GM23338 (cell line): ENCODE data around the gene HACL1. TPM values are rescaled to one million over a fixed set of nuclear protein-coding genes. Genes with fewer than 3 reads are reported as not detected.

Experiments used
- ATAC-seq: fragments of 200-7000 bp; cut with Tn5 transposase; 3 replicates; pipeline ENCODE4 v1.9.1; 2020
- DNase-seq: peaks from one replicate; pipeline ENCODE4 v3.0.0-alpha.2; 2015; ENCODE audit warnings: low spot score
- H2AFZ ChIP-seq: fragments of 200-600 bp; sonication (generic); 2 replicates; pipeline ENCODE4 v1.8.0; 2016; ENCODE audit warnings: antibody characterized with exemption, mild to moderate bottlenecking, moderate library complexity
- H3F3A ChIP-seq: fragments of 200-600 bp; sonication (generic); replicated peaks from 2 replicates; pipeline ENCODE4 v1.8.0; 2017; ENCODE audit warnings: antibody characterized with exemption, mixed run types, low read depth
- H3K27ac ChIP-seq: fragments of 200-600 bp; sonication (generic); 2 replicates; pipeline ENCODE4 v1.6.1; 2016; ENCODE audit warnings: low read depth
- H3K27me3 ChIP-seq: fragments of 200-600 bp; sonication (generic); 2 replicates; pipeline ENCODE4 v1.8.0; 2016; ENCODE audit warnings: mild to moderate bottlenecking, mixed run types, moderate library complexity; ENCODE audit not compliant: insufficient read depth
- H3K36me3 ChIP-seq: fragments of 200-600 bp; sonication (generic); 2 replicates; pipeline ENCODE4 v1.8.0; 2016; ENCODE audit warnings: mild to moderate bottlenecking; ENCODE audit not compliant: insufficient read depth
- H3K4me1 ChIP-seq: fragments of 200-600 bp; sonication (generic); 2 replicates; pipeline ENCODE4 v1.8.0; 2016; ENCODE audit warnings: mild to moderate bottlenecking, moderate library complexity; ENCODE audit not compliant: insufficient read depth
- H3K4me2 ChIP-seq: fragments of 200-600 bp; sonication (generic); 2 replicates; pipeline ENCODE4 v1.7.1; 2017; ENCODE audit warnings: mixed run types
- H3K4me3 ChIP-seq: fragments of 200-600 bp; sonication (generic); 2 replicates; pipeline ENCODE4 v1.6.1; 2016; ENCODE audit warnings: mixed run types
- H3K79me2 ChIP-seq: fragments of 200-600 bp; sonication (generic); replicated peaks from 2 replicates; pipeline ENCODE4 v1.8.0; 2017; ENCODE audit warnings: mild to moderate bottlenecking; ENCODE audit not compliant: insufficient read depth
- H3K9me2 ChIP-seq: fragments of 200-600 bp; sonication (generic); 2 replicates; pipeline ENCODE4 v1.8.0; 2017; ENCODE audit not compliant: insufficient read depth
- H4K20me1 ChIP-seq: fragments of 200-600 bp; sonication (generic); replicated peaks from 2 replicates; pipeline ENCODE4 v1.8.0; 2017; ENCODE audit warnings: mild to moderate bottlenecking; ENCODE audit not compliant: insufficient read depth
- H3K27ac Mint-ChIP-seq: 2 replicates; pipeline ENCODE4 v1.8.0; 2020; ENCODE audit warnings: inconsistent platforms, mild to moderate bottlenecking, moderate library complexity, mixed read lengths
- H3K27me3 Mint-ChIP-seq: 3 replicates; pipeline ENCODE4 v1.8.0; 2022; ENCODE audit warnings: low read depth, mild to moderate bottlenecking, moderate library complexity, mixed read lengths, inconsistent platforms; ENCODE audit not compliant: insufficient read depth, poor library complexity
- H3K36me3 Mint-ChIP-seq: 3 replicates; pipeline ENCODE4 v1.8.0; 2021; ENCODE audit warnings: low read depth, mild to moderate bottlenecking, inconsistent platforms, moderate library complexity, mixed read lengths
- H3K4me1 Mint-ChIP-seq: 3 replicates; pipeline ENCODE4 v1.8.0; 2020; ENCODE audit warnings: mild to moderate bottlenecking, inconsistent platforms, mixed read lengths
- H3K4me3 Mint-ChIP-seq: 3 replicates; pipeline ENCODE4 v1.8.0; 2021; ENCODE audit warnings: moderate library complexity, mild to moderate bottlenecking, inconsistent platforms, mixed read lengths
- H3K9me3 Mint-ChIP-seq: 3 replicates; pipeline ENCODE4 v1.8.0; 2020; ENCODE audit warnings: moderate library complexity, mild to moderate bottlenecking, inconsistent platforms, mixed read lengths
- CTCF ChIP-seq, 2 experiments: fragments of 200-600 bp in 1 of 2; sonication (generic) in 1 of 2; conservative IDR thresholded peaks; 2 replicates each; pipeline versions ENCODE4 v1.5.1 to v1.6.1; 2016 to 2017; ENCODE audit warnings: antibody characterized with exemption in 2 of 2, low read depth in 2 of 2, mild to moderate bottlenecking in 2 of 2, moderate library complexity in 1 of 2
- EZH2 ChIP-seq: fragments of 200-600 bp; sonication (generic); IDR thresholded peaks from one replicate; pipeline ENCODE4 v1.8.0; 2017; ENCODE audit warnings: antibody characterized with exemption, mild to moderate bottlenecking, low read depth; ENCODE audit not compliant: unreplicated experiment
- JUNB ChIP-seq: IDR thresholded peaks from one replicate; pipeline ENCODE4 v1.6.1; 2016; ENCODE audit warnings: antibody characterized with exemption; ENCODE audit not compliant: unreplicated experiment
- NANOG ChIP-seq: IDR thresholded peaks from 2 replicates; pipeline ENCODE4 v1.6.1; 2016; ENCODE audit warnings: antibody characterized with exemption, borderline replicate concordance
- STAT1 ChIP-seq: IDR thresholded peaks from one replicate; pipeline ENCODE4 v1.6.1; 2016; ENCODE audit warnings: antibody characterized with exemption; ENCODE audit not compliant: unreplicated experiment
- ZNF114 ChIP-seq: fragments of 250-450 bp; sonication (Bioruptor Pico); IDR thresholded peaks from 2 replicates; pipeline ENCODE4 v1.5.0; 2020; ENCODE audit warnings: mild to moderate bottlenecking, moderate library complexity
- ZNF331 ChIP-seq: fragments of 250-450 bp; sonication (Bioruptor Pico); IDR thresholded peaks from 2 replicates; pipeline ENCODE4 v1.5.0; 2020; ENCODE audit warnings: low read depth, mild to moderate bottlenecking, moderate library complexity
- ZNF462 ChIP-seq: fragments of 250-450 bp; sonication (Bioruptor Pico); IDR thresholded peaks from 2 replicates; pipeline ENCODE4 v1.5.0; 2020; ENCODE audit warnings: mild to moderate bottlenecking, moderate library complexity
- polyA plus RNA-seq: library from polyadenylated mRNA; unstranded; fragments of >200 nt; fragmentation: Nextera tagmentation; extraction: Ambion mirVana; gene quantifications from 2 replicates; pipeline ENCODE4 v1.2.1, GENCODE V29; 2016
- total RNA-seq: library from RNA; depleted of rRNA; stranded (reverse); fragments of >200 nt; shearing (Covaris generic); gene quantifications from 2 replicates; pipeline ENCODE4 v1.2.3, GENCODE V29; 2014

The HACL1 gene
- total and polyA plus RNA-seq, 2 experiments from 2014 or later: 19.6 to 33.5 TPM

- Mint-ChIP-seq H3K27me3 (no peaks in the 10 kb centered on the region), H3K4me1 (no peaks in the 10 kb centered on the region), H3K4me3 (no peak overlapping the region), H3K9me3 (peaks cover 22% of the 10 kb centered on the region), H3K27ac (no peak overlapping the region), H3K36me3 (peaks cover 23% of the 10 kb centered on the region)
- ATAC-seq (no peak), DNase-seq (no peak)
- Histone ChIP-seq H3K79me2 (no peaks in the 10 kb centered on the region), H3K36me3 (peaks cover 12% of the 10 kb centered on the region), H3F3A (no peaks in the 10 kb centered on the region), H3K4me3 (no peak overlapping the region), H3K27ac (no peak overlapping the region), H3K4me2 (no peak overlapping the region), H4K20me1 (no peaks in the 10 kb centered on the region), H3K4me1 (no peaks in the 10 kb centered on the region; the same call in 1 of the 2 replicates), H3K9me2 (0 out of 2 replicates have a peak, but pooled peaks cover 10% of the 10 kb centered on the region), H2AFZ (no peak overlapping the region), H3K27me3 (no peaks in the 10 kb centered on the region)
- no peak for TF ChIP-seq EZH2
- TF ChIP-seq CTCF (conservative IDR thresholded peaks at IDR 0.05; ENCODE audit: low read depth in 2 of 2): no peak
- no peak for TF ChIP-seq NANOG
- no peak for TF ChIP-seq ZNF462 (CRISPR knock-in tag)
- TF ChIP-seq STAT1: no peak
- no peak for TF ChIP-seq ZNF331
- no peak for TF ChIP-seq ZNF114
- no peak for TF ChIP-seq JUNB
These were observed 14.7 kb upstream of the HACL1 start for GRCh38 chr3:15616053-15616452.
